Coronary artery (tissue), 2 donors: ENCODE data around the gene SPIRE1.

Experiments
- DNase-seq: peaks from one replicate; pipeline ENCODE4 v3.0.0-alpha.2; 2017; ENCODE audit warnings: low spot score
- H3K27ac ChIP-seq, 2 donors: fragments of 200-600 bp; sonication (generic); one replicate each; pipeline ENCODE4 v1.5.1; 2016 to 2019
- H3K4me3 ChIP-seq: fragments of 200-600 bp; sonication (generic); 2 replicates; pipeline ENCODE4 v1.5.1; 2016; ENCODE audit warnings: mild to moderate bottlenecking, moderate library complexity
- CTCF ChIP-seq: fragments of 200-600 bp; sonication (generic); IDR thresholded peaks from one replicate; pipeline ENCODE4 v1.5.1; 2019; ENCODE audit warnings: antibody characterized with exemption

Gene SPIRE1

GRCh38 chr18:12476955-12477354 lies 181.0 kb downstream of the SPIRE1 start:
- DNase-seq = no peak
- no peak overlapping the region for H3K27ac ChIP-seq
- no peak overlapping the region for H3K4me3 ChIP-seq
- TF ChIP-seq CTCF = no peak

GRCh38 chr18:12474876-12475275 lies 183.0 kb downstream of the SPIRE1 start:
- TF ChIP-seq CTCF = no peak
- H3K4me3 ChIP-seq = no peak overlapping the region
- H3K27ac ChIP-seq = no peak overlapping the region
- no peak for DNase-seq

DNA sequence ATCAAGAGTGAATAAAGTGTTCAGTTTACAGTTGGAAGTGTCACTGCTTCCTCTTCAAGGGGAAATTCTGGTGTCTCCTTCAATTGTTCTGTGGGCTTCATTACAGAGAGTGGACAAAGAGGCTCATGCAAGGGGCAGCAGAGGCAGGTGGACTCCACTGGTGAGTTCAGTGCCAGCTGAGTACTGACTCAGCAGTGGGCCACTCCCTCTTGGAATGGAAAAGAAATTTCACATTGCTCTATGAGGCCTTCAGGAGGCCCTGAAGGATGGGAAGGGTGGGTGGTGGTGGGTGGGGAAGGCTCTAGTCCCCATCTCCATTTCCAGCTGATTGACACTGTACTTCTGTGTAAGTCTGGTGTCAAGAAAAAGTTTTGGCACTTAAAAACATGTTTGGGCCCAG lies 183.8 kb downstream of the SPIRE1 start:
- no peak overlapping the region for H3K4me3 ChIP-seq
- no peak overlapping the region for H3K27ac ChIP-seq
- no peak for TF ChIP-seq CTCF
- DNase-seq = no peak

DNA sequence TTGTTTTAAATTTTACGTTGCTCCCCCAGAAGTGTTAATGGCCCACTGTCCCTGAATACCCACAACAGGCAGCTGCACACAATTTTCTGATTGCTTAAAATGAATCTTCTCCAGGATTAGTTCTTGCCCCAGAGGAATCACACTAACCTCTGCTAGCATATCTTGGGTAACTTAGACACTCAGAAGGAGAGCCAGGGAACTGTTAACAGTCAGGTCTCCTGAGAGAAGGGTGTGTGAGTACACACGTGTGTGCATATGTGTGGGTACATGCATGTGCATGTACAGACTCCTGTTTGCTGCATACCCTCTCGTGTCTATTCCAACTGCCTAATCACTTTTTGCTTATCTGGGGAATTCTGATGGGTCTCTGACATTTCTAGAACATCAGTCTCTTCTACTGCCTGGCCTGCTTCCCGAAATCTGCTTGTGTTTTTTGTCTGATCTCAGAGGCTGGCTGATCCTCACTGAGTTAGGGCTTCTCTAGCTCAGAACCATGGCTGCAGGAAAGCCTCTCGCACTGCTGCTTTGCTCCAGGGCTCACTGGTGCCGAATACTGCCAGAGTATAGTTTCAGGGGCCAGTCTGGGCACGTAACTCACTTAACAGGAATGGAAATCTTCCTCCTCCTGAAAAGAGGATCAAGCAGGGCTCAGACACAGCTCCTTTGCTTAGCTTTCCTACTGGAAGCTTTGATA lies 187.4 kb downstream of the SPIRE1 start:
- no peak for TF ChIP-seq CTCF
- no peak overlapping the region for H3K4me3 ChIP-seq
- no peak for DNase-seq
- H3K27ac ChIP-seq = no peak overlapping the region

- no peak overlapping the region for H3K4me3 ChIP-seq
- DNase-seq = no peak
- no peak for TF ChIP-seq CTCF
- H3K27ac ChIP-seq = no peak overlapping the region
These were observed 189.5 kb downstream of the SPIRE1 start for GRCh38 chr18:12468445-12468844.

DNA sequence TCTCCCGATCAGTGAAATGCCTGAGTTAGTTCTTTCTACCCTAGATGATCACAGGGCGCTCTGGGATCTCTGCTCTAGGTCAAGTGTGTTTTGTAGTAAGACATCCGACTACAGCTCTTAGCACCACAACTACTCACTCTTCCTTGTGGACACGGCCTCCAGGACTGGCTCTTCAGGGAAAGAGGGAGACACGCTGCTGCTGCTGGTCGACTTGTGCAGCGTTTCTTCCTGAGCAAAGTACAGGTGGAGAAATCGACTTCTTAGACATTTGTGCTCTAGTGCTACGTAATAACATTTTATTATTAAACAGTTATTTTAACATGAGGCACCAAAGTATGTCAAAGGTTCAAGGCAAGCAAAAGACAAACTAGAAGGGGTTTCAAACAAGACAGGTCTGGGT lies 193.2 kb downstream of the SPIRE1 start:
- no peak overlapping the region for H3K27ac ChIP-seq
- no peak for TF ChIP-seq CTCF
- DNase-seq = no peak
- no peak overlapping the region for H3K4me3 ChIP-seq

GRCh38 chr18:12463191-12463590 lies 194.7 kb downstream of the SPIRE1 start:
- H3K4me3 ChIP-seq = no peak overlapping the region
- no peak overlapping the region for H3K27ac ChIP-seq
- TF ChIP-seq CTCF = no peak
- DNase-seq = no peak
